Measurements from ENCODE around the gene MCF2.
A peak's percentile ranks its signal among the peaks of the same experiment; 100 is the strongest.

MCF2 gene

DNA sequence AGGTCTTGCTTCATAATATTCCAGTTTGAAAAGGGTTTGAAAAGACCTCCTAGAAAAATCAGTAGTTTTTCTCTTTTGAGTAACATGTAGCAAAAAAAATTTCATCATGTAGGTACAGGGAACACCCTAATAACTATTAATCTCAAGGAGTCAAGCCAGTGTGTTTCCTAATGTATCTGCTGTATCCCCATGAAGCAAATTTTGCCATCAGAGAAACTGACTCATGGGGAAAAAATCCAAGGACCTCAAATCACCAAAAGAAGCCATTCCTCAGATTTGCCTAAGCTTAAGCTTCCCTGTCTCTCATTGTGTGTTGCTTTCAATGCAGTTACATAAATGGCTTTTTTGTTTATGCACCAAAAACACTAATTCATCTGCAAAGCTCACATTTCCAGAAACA, 147.7 kb downstream of the MCF2 start:
- Histone ChIP-seq H3K9me3 (ENCODE audit: control insufficient read depth, insufficient read depth, low read depth, low read length) (no peaks in the 10 kb centered on the region), H3K27ac (ENCODE audit: extremely low read depth, low read depth, low read length) (no peak overlapping the region), H3K4me1 (ENCODE audit: control insufficient read depth, insufficient read depth, low read length) (no peaks in the 10 kb centered on the region), H3K4me3 (ENCODE audit: low read depth, low read length) (no peak overlapping the region), H3K36me3 (ENCODE audit: control insufficient read depth in 2 of 2, insufficient read depth in 1 of 2, low read length in 2 of 2) (no peaks in the 10 kb centered on the region; a peak in 1 of 3 replicates)
- ChIA-PET POLR2A (no interaction called here), CTCF (interaction anchor here (0.5 to 3.2 kb wide), 19 partner anchors 10 to 819 kb away, joined by 3 to 14 read pairs (median 3); no protein-coding TSS in a partner anchor)
- TF ChIP-seq, protein P1, sequence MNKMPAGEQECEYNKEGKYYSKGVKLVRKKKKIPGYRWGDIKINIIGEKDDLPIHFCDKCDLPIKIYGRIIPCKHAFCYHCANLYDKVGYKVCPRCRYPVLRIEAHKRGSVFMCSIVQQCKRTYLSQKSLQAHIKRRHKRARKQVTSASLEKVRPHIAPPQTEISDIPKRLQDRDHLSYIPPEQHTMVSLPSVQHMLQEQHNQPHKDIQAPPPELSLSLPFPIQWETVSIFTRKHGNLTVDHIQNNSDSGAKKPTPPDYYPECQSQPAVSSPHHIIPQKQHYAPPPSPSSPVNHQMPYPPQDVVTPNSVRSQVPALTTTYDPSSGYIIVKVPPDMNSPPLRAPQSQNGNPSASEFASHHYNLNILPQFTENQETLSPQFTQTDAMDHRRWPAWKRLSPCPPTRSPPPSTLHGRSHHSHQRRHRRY (tag by site-specific recombination; IDR thresholded peaks at IDR 0.05), result no peak
- TF ChIP-seq KLF1 (tag by site-specific recombination; IDR thresholded peaks at IDR 0.05) (no peak), ZNF792 (tag by site-specific recombination; IDR thresholded peaks at IDR 0.05) (no peak)
- TF ChIP-seq, protein P2, sequence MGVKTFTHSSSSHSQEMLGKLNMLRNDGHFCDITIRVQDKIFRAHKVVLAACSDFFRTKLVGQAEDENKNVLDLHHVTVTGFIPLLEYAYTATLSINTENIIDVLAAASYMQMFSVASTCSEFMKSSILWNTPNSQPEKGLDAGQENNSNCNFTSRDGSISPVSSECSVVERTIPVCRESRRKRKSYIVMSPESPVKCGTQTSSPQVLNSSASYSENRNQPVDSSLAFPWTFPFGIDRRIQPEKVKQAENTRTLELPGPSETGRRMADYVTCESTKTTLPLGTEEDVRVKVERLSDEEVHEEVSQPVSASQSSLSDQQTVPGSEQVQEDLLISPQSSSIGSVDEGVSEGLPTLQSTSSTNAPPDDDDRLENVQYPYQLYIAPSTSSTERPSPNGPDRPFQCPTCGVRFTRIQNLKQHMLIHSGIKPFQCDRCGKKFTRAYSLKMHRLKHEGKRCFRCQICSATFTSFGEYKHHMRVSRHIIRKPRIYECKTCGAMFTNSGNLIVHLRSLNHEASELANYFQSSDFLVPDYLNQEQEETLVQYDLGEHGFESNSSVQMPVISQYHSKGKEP (tag by site-specific recombination; IDR thresholded peaks at IDR 0.05), result no peak

DNA sequence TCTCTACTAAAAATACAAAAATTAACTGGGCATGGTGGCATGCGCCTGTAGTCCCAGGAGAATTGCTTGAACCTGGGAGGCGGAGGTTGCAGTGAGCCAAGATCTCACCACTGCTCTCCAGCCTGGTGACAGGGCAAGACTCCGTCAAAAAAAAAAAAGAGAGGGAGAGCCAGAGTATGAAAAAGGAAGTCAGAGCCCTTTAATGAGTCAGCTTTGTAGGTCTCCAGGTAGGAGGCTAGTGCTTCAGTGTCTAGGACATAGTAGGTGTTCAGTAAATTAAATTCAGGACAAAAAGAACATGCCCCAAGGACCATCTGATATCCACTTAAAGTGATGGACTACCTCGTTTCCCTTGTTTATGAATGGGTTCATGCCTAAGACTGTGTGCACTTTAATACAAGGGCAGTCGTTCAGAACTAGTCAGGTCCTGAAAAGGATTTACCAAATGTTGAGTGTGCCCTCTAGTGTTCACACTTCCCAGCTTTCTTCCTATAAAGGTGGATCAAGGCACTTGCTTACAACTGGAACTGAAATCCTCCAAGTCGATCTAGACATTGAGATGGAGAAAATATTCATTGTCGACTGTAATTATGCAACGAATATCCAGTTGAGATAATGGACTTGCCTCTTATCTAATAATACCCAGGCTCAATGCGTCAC, 148.5 kb downstream of the MCF2 start:
- Histone ChIP-seq H3K4me3 (ENCODE audit: low read depth, low read length) (no peak overlapping the region), H3K9me3 (ENCODE audit: control insufficient read depth, insufficient read depth, low read depth, low read length) (no peaks in the 10 kb centered on the region), H3K27ac (ENCODE audit: extremely low read depth, low read depth, low read length) (no peak overlapping the region), H3K36me3 (ENCODE audit: control insufficient read depth in 2 of 2, insufficient read depth in 1 of 2, low read length in 2 of 2) (no peaks in the 10 kb centered on the region; a peak in 1 of 3 replicates), H3K4me1 (ENCODE audit: control insufficient read depth, insufficient read depth, low read length) (no peaks in the 10 kb centered on the region)
- TF ChIP-seq ZNF555 (tag by site-specific recombination; conservative IDR thresholded peaks at IDR 0.05) (no peak), ZNF654 (tag by site-specific recombination; IDR thresholded peaks at IDR 0.05; ENCODE audit: low read depth) (peak; percentile 87), ZNF558 (tag by site-specific recombination; IDR thresholded peaks at IDR 0.05) (no peak), ZNF600 (tag by site-specific recombination; IDR thresholded peaks at IDR 0.05) (no peak), ZNF664 (tag by site-specific recombination; IDR thresholded peaks at IDR 0.05) (0 out of 2 replicates have a peak, but pooled peaks have one; percentile 27), ZNF747 (tag by site-specific recombination; IDR thresholded peaks at IDR 0.05) (no peak)
- TF ChIP-seq, protein P3, sequence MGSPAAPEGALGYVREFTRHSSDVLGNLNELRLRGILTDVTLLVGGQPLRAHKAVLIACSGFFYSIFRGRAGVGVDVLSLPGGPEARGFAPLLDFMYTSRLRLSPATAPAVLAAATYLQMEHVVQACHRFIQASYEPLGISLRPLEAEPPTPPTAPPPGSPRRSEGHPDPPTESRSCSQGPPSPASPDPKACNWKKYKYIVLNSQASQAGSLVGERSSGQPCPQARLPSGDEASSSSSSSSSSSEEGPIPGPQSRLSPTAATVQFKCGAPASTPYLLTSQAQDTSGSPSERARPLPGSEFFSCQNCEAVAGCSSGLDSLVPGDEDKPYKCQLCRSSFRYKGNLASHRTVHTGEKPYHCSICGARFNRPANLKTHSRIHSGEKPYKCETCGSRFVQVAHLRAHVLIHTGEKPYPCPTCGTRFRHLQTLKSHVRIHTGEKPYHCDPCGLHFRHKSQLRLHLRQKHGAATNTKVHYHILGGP (tag by site-specific recombination; IDR thresholded peaks at IDR 0.05), result no peak
- TF ChIP-seq, protein P4, sequence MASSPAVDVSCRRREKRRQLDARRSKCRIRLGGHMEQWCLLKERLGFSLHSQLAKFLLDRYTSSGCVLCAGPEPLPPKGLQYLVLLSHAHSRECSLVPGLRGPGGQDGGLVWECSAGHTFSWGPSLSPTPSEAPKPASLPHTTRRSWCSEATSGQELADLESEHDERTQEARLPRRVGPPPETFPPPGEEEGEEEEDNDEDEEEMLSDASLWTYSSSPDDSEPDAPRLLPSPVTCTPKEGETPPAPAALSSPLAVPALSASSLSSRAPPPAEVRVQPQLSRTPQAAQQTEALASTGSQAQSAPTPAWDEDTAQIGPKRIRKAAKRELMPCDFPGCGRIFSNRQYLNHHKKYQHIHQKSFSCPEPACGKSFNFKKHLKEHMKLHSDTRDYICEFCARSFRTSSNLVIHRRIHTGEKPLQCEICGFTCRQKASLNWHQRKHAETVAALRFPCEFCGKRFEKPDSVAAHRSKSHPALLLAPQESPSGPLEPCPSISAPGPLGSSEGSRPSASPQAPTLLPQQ (tag by site-specific recombination; IDR thresholded peaks at IDR 0.05), result no peak
- TF ChIP-seq, protein P5, sequence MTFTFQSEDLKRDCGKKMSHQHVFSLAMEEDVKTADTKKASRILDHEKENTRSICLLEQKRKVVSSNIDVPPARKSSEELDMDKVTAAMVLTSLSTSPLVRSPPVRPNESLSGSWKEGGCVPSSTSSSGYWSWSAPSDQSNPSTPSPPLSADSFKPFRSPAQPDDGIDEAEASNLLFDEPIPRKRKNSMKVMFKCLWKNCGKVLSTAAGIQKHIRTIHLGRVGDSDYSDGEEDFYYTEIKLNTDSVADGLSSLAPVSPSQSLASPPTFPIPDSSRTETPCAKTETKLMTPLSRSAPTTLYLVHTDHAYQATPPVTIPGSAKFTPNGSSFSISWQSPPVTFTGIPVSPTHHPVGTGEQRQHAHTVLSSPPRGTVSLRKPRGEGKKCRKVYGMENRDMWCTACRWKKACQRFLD (tag by site-specific recombination; IDR thresholded peaks at IDR 0.05), result no peak
- ChIA-PET CTCF (interaction anchor here (0.5 to 3.2 kb wide), 22 partner anchors 10 to 1141 kb away, joined by 3 to 14 read pairs (median 3); no protein-coding TSS in a partner anchor), POLR2A (no interaction called here)
